ENCODE measurements around the gene AKR1C4.

DNA sequence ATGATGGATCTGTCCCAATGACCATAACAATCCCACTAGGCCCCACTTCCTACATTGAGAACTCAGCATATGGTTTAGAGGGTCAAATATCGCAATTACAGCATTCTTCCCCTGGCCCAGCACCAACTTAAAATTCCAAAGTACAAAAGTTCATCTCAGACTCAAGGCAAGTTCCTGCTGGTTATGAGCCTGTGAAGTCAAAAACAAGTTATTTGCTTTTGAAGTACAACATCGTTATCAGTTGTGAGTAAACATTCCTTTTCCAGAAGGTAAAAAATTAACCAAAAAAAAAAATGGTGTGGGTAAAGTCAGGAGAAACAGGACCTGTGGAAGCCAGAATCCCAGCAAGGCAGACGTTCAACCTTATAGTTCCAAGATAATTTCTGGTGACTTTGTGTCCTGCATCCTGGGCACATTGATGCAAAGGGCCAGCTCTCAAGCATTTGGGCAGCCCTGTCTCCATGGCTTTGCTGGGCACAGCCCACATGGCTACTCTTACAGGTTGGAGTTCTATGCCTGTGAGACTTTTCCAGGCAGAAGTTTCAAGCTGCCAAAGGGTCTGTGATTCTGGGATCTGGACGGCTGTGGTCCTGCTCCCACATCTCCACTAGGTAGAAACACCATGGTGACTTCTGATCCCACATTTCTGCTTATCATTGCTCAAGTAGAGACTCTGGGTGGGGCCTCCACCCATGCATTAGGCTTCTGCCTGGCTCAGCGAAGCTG, 49.2 kb upstream of the AKR1C4 start:
- no peak for TF ChIP-seq POLR2A (IDR thresholded peaks at IDR 0.05; ENCODE audit: extremely low read depth, insufficient read length)
- TF ChIP-seq, protein P1, sequence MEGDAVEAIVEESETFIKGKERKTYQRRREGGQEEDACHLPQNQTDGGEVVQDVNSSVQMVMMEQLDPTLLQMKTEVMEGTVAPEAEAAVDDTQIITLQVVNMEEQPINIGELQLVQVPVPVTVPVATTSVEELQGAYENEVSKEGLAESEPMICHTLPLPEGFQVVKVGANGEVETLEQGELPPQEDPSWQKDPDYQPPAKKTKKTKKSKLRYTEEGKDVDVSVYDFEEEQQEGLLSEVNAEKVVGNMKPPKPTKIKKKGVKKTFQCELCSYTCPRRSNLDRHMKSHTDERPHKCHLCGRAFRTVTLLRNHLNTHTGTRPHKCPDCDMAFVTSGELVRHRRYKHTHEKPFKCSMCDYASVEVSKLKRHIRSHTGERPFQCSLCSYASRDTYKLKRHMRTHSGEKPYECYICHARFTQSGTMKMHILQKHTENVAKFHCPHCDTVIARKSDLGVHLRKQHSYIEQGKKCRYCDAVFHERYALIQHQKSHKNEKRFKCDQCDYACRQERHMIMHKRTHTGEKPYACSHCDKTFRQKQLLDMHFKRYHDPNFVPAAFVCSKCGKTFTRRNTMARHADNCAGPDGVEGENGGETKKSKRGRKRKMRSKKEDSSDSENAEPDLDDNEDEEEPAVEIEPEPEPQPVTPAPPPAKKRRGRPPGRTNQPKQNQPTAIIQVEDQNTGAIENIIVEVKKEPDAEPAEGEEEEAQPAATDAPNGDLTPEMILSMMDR (IDR thresholded peaks at IDR 0.05; ENCODE audit: low read depth, low read length) = no peak

Measured in NB4 (cell line).